Hepatocyte (in vitro differentiated cells): ENCODE results near the gene KNTC1. TPM values are rescaled to one million over a fixed set of nuclear protein-coding genes. Genes with fewer than 3 reads are reported as not detected.

ENCODE experiments used
- DNase-seq: peaks from one replicate; pipeline ENCODE4 v3.0.0-alpha.2; 2016; ENCODE audit warnings: low spot score
- H2AFZ ChIP-seq: fragments of 200-600 bp; sonication (generic); 2 replicates; pipeline ENCODE4 v1.6.0; 2016; ENCODE audit warnings: antibody characterized with exemption, mild to moderate bottlenecking
- H3K27ac ChIP-seq: fragments of 200-600 bp; sonication (generic); 2 replicates; pipeline ENCODE4 v1.5.1; 2016; ENCODE audit warnings: mild to moderate bottlenecking
- H3K27me3 ChIP-seq: fragments of 200-600 bp; sonication (generic); 2 replicates; pipeline ENCODE4 v1.6.1; 2016
- H3K36me3 ChIP-seq: fragments of 200-600 bp; sonication (generic); replicated peaks from 2 replicates; pipeline ENCODE4 v1.5.1; 2016; ENCODE audit warnings: low read depth; ENCODE audit not compliant: insufficient read depth
- H3K4me1 ChIP-seq: fragments of 200-600 bp; sonication (generic); 2 replicates; pipeline ENCODE4 v1.5.1; 2016; ENCODE audit warnings: mild to moderate bottlenecking, moderate library complexity; ENCODE audit not compliant: insufficient read depth
- H3K4me2 ChIP-seq: fragments of 200-600 bp; sonication (generic); 2 replicates; pipeline ENCODE4 v1.6.0; 2016
- H3K4me3 ChIP-seq: fragments of 200-600 bp; sonication (generic); 2 replicates; pipeline ENCODE4 v1.5.1; 2016; ENCODE audit warnings: mild to moderate bottlenecking
- H3K79me2 ChIP-seq: fragments of 200-600 bp; sonication (generic); 2 replicates; pipeline ENCODE4 v1.6.0; 2017; ENCODE audit warnings: mild to moderate bottlenecking
- H3K9me2 ChIP-seq: fragments of 200-600 bp; sonication (generic); replicated peaks from 2 replicates; pipeline ENCODE4 v1.6.0; 2017; ENCODE audit warnings: mild to moderate bottlenecking; ENCODE audit not compliant: insufficient read depth
- H3K9me3 ChIP-seq: fragments of 200-600 bp; sonication (generic); 2 replicates; pipeline ENCODE4 v1.5.1; 2016; ENCODE audit warnings: low read depth, mild to moderate bottlenecking
- H4K20me1 ChIP-seq: fragments of 200-600 bp; sonication (generic); 2 replicates; pipeline ENCODE4 v1.6.0; 2016; ENCODE audit warnings: mild to moderate bottlenecking; ENCODE audit not compliant: insufficient read depth, poor library complexity, severe bottlenecking
- CTCF ChIP-seq: fragments of 200-600 bp; sonication (generic); IDR thresholded peaks from 2 replicates; pipeline ENCODE4 v1.5.1; 2016; ENCODE audit warnings: antibody characterized with exemption, mild to moderate bottlenecking; ENCODE audit not compliant: poor library complexity
- EZH2 ChIP-seq: fragments of 200-600 bp; sonication (generic); IDR thresholded peaks from 2 replicates; pipeline ENCODE4 v1.6.1; 2016; ENCODE audit warnings: antibody characterized with exemption, mild to moderate bottlenecking, borderline replicate concordance
- EZH2phosphoT487 ChIP-seq: fragments of 200-600 bp; sonication (generic); IDR thresholded peaks from one replicate; pipeline ENCODE4 v1.6.1; 2018; ENCODE audit warnings: antibody characterized with exemption, mild to moderate bottlenecking, low read depth, moderate library complexity; ENCODE audit not compliant: unreplicated experiment, severe bottlenecking
- WGBS: methylation state at CpG from one replicate; pipeline ENCODE4 v1.1.6; 2016; ENCODE audit warnings: low lambda C conversion rate; ENCODE audit errors: missing lambda C conversion rate; 5-methylcytosine and 5-hydroxymethylcytosine counted together
- polyA plus RNA-seq: library from polyadenylated mRNA; unstranded; fragments of >200 nt; fragmentation: Nextera tagmentation; extraction: Ambion mirVana; gene quantifications from 2 replicates; pipeline ENCODE4 v1.2.1, GENCODE V29; 2016
- total RNA-seq: library from RNA; depleted of rRNA; stranded (reverse); fragments of >200 nt; gene quantifications from 2 replicates; pipeline ENCODE4 v1.2.3, GENCODE V29; 2014

The KNTC1 gene
- total and polyA plus RNA-seq, 2 experiments from 2014 or later = 5.8 to 18.1 TPM

GRCh38 chr12:122615780-122616179 is 88.7 kb downstream of the KNTC1 start:
- Histone ChIP-seq H3K27ac (no peak overlapping the region), H3K27me3 (no peaks in the 10 kb centered on the region), H3K4me1 (no peaks in the 10 kb centered on the region), H3K79me2 (no peaks in the 10 kb centered on the region), H2AFZ (no peak overlapping the region), H3K36me3 (no peaks in the 10 kb centered on the region), H3K9me3 (no peaks in the 10 kb centered on the region), H3K4me2 (no peak overlapping the region), H4K20me1 (no peaks in the 10 kb centered on the region), H3K4me3 (no peak overlapping the region), H3K9me2 (no peaks in the 10 kb centered on the region)
- no peak for TF ChIP-seq EZH2
- TF ChIP-seq EZH2phosphoT487 = no peak
- TF ChIP-seq CTCF = no peak
- no peak for DNase-seq
- WGBS = 85% methylated on average over 4 of the region's 4 CpGs

- Histone ChIP-seq H3K9me2 (no peaks in the 10 kb centered on the region), H3K27me3 (no peaks in the 10 kb centered on the region), H4K20me1 (no peaks in the 10 kb centered on the region), H3K79me2 (no peaks in the 10 kb centered on the region), H3K4me1 (no peaks in the 10 kb centered on the region), H3K36me3 (no peaks in the 10 kb centered on the region), H2AFZ (no peak overlapping the region), H3K4me2 (no peak overlapping the region), H3K4me3 (no peak overlapping the region), H3K9me3 (no peaks in the 10 kb centered on the region), H3K27ac (no peak overlapping the region)
- no peak for DNase-seq
- TF ChIP-seq EZH2 = no peak
- no peak for TF ChIP-seq CTCF
- TF ChIP-seq EZH2phosphoT487 = no peak
- 88% methylated on average over 5 of the region's 5 CpGs for WGBS
These were observed 108.4 kb downstream of the KNTC1 start for GRCh38 chr12:122635471-122635870.

- Histone ChIP-seq H3K4me1 (no peaks in the 10 kb centered on the region), H3K9me2 (no peaks in the 10 kb centered on the region), H3K27ac (no peak overlapping the region), H3K79me2 (no peaks in the 10 kb centered on the region), H3K9me3 (no peaks in the 10 kb centered on the region), H3K36me3 (no peaks in the 10 kb centered on the region), H3K4me2 (no peak overlapping the region), H4K20me1 (no peaks in the 10 kb centered on the region), H3K4me3 (no peak overlapping the region), H2AFZ (peak overlapping the region; percentile 26), H3K27me3 (no peaks in the 10 kb centered on the region)
- WGBS = 92% methylated on average over 7 of the region's 7 CpGs
- DNase-seq = no peak
- TF ChIP-seq EZH2 = no peak
- TF ChIP-seq CTCF = no peak
- TF ChIP-seq EZH2phosphoT487 = no peak
These were observed 116.3 kb downstream of the KNTC1 start for GRCh38 chr12:122643207-122643805.
